ENCODE results near the gene WHAMM.

DNA sequence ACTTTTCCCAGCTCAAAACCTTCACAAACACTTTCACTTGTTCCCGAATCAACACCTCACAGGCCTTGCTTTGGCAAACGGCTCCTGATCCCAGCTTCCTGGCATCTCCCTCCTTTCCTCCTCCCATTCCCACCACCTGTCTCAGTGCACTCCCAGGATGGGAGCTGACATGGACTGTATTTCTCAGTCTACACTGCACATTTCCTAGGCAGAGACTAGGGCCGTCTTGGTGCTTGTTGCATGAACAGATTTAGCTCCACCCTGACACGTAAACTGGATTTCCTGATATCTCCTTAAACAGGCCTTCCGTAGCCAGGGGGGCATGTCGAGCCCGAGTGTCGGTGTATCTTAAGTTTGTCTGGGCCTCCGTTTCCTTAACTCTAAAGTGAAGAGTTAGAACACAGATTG lies 790 bp upstream of the WHAMM start:
- TF ChIP-seq, protein P1, sequence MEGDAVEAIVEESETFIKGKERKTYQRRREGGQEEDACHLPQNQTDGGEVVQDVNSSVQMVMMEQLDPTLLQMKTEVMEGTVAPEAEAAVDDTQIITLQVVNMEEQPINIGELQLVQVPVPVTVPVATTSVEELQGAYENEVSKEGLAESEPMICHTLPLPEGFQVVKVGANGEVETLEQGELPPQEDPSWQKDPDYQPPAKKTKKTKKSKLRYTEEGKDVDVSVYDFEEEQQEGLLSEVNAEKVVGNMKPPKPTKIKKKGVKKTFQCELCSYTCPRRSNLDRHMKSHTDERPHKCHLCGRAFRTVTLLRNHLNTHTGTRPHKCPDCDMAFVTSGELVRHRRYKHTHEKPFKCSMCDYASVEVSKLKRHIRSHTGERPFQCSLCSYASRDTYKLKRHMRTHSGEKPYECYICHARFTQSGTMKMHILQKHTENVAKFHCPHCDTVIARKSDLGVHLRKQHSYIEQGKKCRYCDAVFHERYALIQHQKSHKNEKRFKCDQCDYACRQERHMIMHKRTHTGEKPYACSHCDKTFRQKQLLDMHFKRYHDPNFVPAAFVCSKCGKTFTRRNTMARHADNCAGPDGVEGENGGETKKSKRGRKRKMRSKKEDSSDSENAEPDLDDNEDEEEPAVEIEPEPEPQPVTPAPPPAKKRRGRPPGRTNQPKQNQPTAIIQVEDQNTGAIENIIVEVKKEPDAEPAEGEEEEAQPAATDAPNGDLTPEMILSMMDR (IDR thresholded peaks at IDR 0.05), result no peak
- TF ChIP-seq POLR2A (IDR thresholded peaks at IDR 0.05), result no peak
